LNCAP (cell line): Measurements from ENCODE around the gene GREM1.

ENCODE experiments used
- TF ChIP-seq, protein P1 (sequence below): fragments of 450-650 bp; IDR thresholded peaks from 2 replicates; pipeline ENCODE4 v1.5.1; 2017; ENCODE audit warnings: mild to moderate bottlenecking

The GREM1 gene

DNA sequence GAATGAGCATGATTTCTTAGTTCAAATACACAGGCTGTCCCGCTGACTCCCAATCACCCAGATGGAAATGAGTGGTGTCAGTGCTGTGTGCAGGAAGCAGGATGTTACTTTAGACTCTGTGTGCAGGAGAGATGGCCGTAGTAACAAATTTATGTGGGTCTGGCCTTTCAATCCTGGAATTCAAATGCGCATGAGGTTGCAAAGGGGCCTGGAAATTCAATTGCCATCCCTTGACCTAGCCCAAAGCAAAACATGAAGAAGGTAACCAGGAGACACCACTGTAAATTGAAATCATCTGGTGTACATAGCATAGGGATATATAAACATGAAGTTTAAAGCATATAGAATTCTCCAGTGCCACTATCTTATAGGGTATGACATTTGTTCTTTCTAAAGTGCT is 33.2 kb downstream of the GREM1 start:
- TF ChIP-seq, protein P1, sequence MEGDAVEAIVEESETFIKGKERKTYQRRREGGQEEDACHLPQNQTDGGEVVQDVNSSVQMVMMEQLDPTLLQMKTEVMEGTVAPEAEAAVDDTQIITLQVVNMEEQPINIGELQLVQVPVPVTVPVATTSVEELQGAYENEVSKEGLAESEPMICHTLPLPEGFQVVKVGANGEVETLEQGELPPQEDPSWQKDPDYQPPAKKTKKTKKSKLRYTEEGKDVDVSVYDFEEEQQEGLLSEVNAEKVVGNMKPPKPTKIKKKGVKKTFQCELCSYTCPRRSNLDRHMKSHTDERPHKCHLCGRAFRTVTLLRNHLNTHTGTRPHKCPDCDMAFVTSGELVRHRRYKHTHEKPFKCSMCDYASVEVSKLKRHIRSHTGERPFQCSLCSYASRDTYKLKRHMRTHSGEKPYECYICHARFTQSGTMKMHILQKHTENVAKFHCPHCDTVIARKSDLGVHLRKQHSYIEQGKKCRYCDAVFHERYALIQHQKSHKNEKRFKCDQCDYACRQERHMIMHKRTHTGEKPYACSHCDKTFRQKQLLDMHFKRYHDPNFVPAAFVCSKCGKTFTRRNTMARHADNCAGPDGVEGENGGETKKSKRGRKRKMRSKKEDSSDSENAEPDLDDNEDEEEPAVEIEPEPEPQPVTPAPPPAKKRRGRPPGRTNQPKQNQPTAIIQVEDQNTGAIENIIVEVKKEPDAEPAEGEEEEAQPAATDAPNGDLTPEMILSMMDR: no peak

DNA sequence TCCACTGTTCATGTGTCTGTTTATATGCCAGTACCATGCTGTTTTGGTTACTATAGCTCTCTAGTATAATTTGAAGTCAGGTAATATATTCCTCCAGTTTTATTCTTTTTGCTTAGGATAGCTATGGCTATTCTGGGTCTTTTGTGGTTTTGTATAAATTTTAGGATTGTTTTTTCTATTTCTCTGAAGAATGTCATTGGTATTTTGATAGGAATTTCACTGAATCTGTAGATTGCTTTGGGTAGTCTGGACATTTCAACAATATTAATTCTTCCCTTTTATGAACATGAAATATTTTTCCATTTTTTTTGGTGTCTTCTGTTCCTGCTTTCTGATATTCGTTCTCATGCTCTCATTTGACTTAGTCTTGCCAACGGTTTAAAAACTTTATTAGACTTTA is 39.6 kb downstream of the GREM1 start:
- TF ChIP-seq, protein P1: no peak

DNA sequence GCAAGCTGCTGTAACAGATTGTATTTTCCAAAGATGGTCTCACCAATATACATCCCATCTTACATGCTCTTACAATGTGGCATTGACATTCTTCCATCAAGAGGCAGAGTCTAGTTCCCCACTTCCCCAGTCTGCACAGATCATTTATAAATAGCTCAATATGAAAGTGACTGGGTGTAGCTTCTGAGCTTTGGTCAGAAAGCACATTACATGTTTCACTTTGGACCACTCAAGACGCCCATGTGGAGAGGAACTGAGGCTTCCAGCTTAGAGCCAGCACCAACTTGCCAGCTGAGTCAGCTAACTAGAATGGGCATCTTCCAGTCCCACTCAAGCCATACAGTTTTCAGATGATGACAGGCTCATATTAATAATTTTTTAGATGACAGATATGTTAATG is 45.5 kb downstream of the GREM1 start:
- TF ChIP-seq, protein P1: no peak

DNA sequence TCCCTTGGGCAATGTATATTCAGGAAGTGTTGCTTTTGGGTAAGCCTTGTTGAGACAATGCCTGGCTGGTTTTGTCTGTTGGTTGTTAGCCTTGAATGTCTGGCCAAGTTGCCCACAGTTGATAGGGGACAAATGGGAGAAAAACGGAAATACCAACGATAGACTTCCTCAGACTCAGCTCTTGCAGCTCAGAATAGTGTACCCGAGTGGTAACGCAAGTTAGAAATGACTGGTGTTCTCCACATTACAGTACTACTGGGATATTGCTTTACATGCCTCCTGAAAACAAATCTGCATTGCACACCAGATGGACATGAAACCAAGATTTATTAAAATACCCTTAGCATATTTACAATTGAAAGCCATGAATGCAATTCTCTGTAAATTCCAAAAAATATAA is 47.4 kb downstream of the GREM1 start:
- TF ChIP-seq, protein P1: no peak

DNA sequence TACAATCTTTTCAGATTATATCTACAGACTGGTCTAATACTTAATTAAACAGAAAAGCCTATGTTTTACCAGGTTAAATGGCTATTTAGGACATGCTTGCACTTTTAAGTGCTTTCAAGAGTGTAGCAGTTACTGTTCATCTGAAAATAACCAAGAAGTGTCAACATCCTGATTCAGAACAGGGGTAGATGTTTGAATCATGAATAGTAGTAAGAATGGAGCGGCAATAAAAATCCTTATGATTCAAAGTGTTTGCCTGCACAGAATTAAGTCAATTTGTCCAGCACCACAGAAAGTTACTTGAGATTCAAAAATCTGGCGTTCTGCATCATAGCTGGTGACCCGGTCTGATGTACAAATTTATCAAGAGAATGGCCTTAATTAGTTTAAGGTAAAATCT is 48.3 kb downstream of the GREM1 start:
- TF ChIP-seq, protein P1: no peak

DNA sequence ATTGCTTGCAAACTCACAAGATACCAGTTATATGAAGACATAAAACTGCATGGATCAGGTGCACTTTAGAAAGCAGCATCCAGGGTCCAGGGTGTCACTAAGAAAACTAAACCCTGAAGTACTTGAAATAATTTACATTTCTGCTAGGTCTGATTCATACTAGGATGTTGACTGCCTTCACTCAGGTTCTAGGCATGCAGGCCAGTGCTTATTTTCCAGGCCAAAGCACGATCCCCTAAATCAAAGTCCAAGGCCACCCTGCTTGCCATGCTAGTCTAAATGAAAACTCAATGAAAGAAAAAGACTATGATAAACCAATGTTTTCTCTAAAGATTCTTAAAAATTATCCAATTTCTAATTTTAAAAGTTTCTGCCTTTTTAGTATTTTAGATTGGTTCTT is 49.4 kb downstream of the GREM1 start:
- TF ChIP-seq, protein P1: no peak

DNA sequence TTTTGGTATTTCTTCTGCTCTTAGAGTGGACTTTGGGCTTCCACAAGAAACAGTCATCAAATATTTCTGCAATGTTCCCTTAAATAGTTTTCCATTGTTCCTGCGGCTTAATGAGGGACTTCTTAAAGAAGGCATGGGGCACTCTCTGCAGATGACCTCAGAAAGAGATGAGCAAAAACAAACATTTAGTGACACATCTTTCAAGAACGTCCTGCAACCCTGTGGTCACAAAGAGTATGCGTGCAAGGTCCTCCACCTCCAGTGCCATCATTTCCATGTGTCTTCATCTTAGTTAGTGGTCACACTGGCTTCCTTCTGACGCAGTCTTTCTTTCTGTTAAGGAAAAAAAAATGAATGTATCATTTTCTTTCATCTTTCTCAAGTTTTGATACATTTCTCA is 56.2 kb downstream of the GREM1 start:
- TF ChIP-seq, protein P1: no peak

DNA sequence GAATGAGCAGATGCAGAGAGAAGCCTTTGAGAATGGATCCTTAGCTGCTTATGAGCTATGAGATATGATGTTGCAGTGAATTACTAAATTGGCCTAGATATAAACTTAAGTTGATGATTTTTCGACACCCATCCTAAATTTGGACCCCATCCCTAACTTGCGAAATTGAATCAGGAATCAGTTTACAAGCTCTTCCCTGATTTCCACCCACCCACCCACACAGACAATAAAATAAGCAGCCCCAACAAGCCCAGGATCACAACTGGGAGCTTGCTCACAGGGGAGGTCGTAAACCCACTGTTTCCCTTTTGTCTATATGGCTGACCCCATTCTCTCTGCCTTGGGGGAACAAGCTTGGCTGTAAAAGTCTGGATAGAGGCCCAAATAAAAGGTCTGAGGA is 57.3 kb downstream of the GREM1 start:
- TF ChIP-seq, protein P1: no peak
